Nephron (organoid): ENCODE measurements around the gene SNX3.
"Not testable (repeated sequence)": the region's sequence is repeated elsewhere in the genome, so short reads cannot be mapped to it uniquely, and the experiment has no call there.

Source experiments
- H3K27ac Mint-ChIP-seq, 3 experiments: 2 replicates each; pipeline ENCODE4 v1.8.0; 2020; ENCODE audit warnings: mixed read lengths in 3 of 3, mild to moderate bottlenecking in 2 of 3, moderate library complexity in 1 of 3
- H3K27me3 Mint-ChIP-seq: 2 replicates; pipeline ENCODE4 v1.8.0; 2021; ENCODE audit warnings: low read depth, mild to moderate bottlenecking, moderate library complexity, mixed read lengths
- H3K36me3 Mint-ChIP-seq: 2 replicates; pipeline ENCODE4 v1.8.0; 2020; ENCODE audit warnings: low read depth, mixed read lengths
- H3K4me1 Mint-ChIP-seq: 2 replicates; pipeline ENCODE4 v1.8.0; 2020; ENCODE audit warnings: mixed read lengths
- H3K4me3 Mint-ChIP-seq, 3 experiments: 2 replicates each; pipeline ENCODE4 v1.8.0; 2020; ENCODE audit warnings: mild to moderate bottlenecking in 3 of 3, mixed read lengths in 3 of 3, moderate library complexity in 2 of 3
- H3K9me3 Mint-ChIP-seq: 2 replicates; pipeline ENCODE4 v1.8.0; 2020; ENCODE audit warnings: mixed read lengths
- TF ChIP-seq, protein P1 (sequence below), 3 experiments: fragments of 200-600 bp; sonication (generic); IDR thresholded peaks; one replicate each; pipeline ENCODE4 v1.5.0; 2021; ENCODE audit warnings: antibody characterized with exemption in 3 of 3; ENCODE audit not compliant: unreplicated experiment in 3 of 3

The SNX3 gene

DNA sequence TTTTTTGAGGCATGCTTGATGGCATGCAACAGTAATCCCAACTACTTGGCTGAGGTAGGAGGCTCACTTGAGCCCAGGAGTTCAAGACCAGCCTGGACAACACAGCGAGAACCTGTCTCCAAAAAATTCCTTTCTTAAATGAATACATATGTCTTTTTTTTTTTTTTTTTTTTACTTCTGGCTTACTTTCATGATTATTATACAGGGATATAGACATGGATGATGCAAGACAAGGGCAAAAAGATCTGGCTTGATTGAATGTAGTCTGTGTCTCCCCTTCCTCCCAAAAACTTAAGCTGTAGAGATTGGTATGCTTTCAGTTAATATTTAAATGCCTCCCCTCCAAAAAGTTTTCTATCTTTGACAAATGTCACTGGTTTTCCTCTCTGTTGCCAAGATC, 7.6 kb downstream of the SNX3 start:
- TF ChIP-seq, protein P1, sequence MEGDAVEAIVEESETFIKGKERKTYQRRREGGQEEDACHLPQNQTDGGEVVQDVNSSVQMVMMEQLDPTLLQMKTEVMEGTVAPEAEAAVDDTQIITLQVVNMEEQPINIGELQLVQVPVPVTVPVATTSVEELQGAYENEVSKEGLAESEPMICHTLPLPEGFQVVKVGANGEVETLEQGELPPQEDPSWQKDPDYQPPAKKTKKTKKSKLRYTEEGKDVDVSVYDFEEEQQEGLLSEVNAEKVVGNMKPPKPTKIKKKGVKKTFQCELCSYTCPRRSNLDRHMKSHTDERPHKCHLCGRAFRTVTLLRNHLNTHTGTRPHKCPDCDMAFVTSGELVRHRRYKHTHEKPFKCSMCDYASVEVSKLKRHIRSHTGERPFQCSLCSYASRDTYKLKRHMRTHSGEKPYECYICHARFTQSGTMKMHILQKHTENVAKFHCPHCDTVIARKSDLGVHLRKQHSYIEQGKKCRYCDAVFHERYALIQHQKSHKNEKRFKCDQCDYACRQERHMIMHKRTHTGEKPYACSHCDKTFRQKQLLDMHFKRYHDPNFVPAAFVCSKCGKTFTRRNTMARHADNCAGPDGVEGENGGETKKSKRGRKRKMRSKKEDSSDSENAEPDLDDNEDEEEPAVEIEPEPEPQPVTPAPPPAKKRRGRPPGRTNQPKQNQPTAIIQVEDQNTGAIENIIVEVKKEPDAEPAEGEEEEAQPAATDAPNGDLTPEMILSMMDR (IDR thresholded peaks at IDR 0.05; ENCODE audit: unreplicated experiment in 3 of 3) = no peak
- H3K36me3 Mint-ChIP-seq = peaks cover 25% of the 10 kb centered on the region
- H3K27ac Mint-ChIP-seq = no peak overlapping the region
- no peaks in the 10 kb centered on the region for H3K9me3 Mint-ChIP-seq
- no peaks in the 10 kb centered on the region for H3K27me3 Mint-ChIP-seq
- H3K4me3 Mint-ChIP-seq = no peak overlapping the region
- H3K4me1 Mint-ChIP-seq = peaks cover 21% of the 10 kb centered on the region

DNA sequence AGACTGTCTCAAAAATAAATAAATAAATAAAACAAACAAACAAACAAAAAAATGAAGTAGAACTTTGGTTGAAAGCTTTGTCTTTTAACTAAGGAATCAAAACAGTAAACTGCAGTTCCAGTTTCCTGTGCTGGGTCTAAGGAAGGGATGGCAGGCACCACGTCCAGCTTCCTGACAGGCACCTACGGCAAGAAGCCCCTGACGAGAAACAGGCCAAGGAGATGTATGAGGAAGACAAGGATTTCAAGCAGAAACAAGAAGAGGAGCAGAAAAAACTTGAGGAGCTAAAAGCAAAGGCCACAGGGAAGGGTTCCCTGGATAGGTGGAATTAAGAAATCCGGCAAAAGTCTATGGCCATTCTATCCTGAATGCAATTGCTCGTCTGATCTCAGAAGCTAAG, 8.8 kb downstream of the SNX3 start:
- peaks cover 22% of the 10 kb centered on the region for H3K4me1 Mint-ChIP-seq
- peaks cover 29% of the 10 kb centered on the region for H3K36me3 Mint-ChIP-seq
- no peaks in the 10 kb centered on the region for H3K27me3 Mint-ChIP-seq
- no peak overlapping the region for H3K4me3 Mint-ChIP-seq
- TF ChIP-seq, protein P1 (IDR thresholded peaks at IDR 0.05; ENCODE audit: unreplicated experiment in 3 of 3) = no peak
- H3K27ac Mint-ChIP-seq = no peak overlapping the region
- no peaks in the 10 kb centered on the region for H3K9me3 Mint-ChIP-seq

DNA sequence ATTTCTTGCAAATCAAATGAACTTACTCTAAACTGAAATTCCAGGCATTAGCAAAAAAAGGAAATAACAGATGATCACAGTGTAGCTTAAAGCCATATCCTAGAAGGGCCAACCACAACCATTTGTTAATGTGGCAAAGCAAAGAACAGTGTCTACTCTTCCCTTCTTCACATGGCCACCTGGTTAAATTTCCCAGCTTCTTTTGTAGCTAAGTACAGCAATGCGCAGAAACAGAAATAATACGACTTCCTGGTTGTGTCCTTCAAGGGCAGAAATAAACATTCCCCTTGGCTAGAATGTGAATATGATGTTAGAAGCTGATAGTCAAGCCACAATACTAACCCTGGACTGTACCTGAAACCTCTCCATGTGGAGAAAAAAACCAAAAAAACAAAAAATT, 9.6 kb downstream of the SNX3 start:
- TF ChIP-seq, protein P1 (IDR thresholded peaks at IDR 0.05; ENCODE audit: unreplicated experiment in 3 of 3) = no peak
- Mint-ChIP-seq H3K4me1 (peaks cover 16% of the 10 kb centered on the region), H3K4me3 (no peak overlapping the region), H3K36me3 (peaks cover 29% of the 10 kb centered on the region), H3K9me3 (no peaks in the 10 kb centered on the region), H3K27ac (no peak overlapping the region), H3K27me3 (no peaks in the 10 kb centered on the region)

DNA sequence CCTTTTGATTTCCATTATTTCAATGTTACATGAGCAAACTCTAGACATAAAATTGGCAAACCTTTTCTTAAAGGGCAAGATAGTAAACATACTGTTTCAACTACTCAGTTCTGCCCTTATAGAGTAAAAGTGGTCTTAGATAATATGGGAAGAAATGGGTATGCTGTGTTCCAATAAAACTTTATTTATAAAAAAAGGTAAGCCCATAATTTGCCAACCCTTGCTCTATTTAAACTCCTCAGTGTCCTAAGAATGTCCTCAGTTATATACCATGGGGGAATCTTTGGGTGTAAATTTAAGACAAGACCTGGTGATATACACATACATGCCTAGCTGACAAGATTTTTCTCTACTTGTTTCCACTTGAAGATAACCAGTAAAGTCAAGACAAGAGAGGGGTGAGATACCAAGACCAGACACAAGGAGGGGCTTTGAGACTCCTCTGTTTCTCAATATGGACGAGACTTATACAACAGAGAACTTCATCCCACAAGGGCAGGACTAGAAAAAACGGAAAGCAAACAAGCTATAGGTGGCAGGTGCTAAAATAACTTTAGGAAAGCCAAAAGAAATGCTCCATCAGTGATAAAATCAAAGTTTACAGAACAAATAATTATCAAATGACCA, 10.5 kb downstream of the SNX3 start:
- Mint-ChIP-seq H3K27ac (no peak overlapping the region), H3K4me1 (peaks cover 16% of the 10 kb centered on the region), H3K27me3 (no peaks in the 10 kb centered on the region), H3K36me3 (peaks cover 36% of the 10 kb centered on the region), H3K4me3 (no peak overlapping the region), H3K9me3 (peaks cover 4% of the 10 kb centered on the region)
- TF ChIP-seq, protein P1 (IDR thresholded peaks at IDR 0.05; ENCODE audit: unreplicated experiment in 3 of 3) = peak in 1 of 3 experiments; percentile 9

DNA sequence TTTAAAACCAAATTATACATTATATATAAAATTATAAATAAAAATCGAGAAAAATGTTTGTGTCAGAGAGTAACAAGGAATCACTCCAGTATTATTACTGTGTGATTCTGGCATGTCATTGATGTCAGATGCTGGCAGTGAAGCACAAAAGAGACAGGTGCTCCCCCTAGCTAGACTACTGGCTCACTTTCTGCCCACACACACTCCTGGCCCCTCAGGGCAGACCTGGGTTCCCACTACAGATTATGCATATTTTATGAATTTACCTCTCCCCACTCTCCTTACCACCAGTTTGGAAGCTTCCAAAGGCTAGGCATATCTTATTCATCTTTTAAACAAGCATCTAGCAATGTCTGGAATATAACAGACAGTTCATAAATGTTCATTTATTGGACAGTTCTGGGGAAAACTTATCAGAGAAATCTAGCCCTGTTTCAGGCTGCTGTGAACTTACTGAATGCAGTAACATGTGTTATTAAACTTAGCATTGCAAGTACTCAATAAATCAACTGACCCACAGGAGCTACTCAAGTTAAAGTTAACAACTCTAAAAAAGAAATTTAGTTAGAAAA, 12.8 kb downstream of the SNX3 start:
- Mint-ChIP-seq H3K4me1 (peaks cover 10% of the 10 kb centered on the region), H3K27ac (no peak overlapping the region), H3K36me3 (peaks cover 39% of the 10 kb centered on the region), H3K4me3 (no peak overlapping the region), H3K27me3 (no peaks in the 10 kb centered on the region), H3K9me3 (peaks cover 4% of the 10 kb centered on the region)
- TF ChIP-seq, protein P1 (IDR thresholded peaks at IDR 0.05; ENCODE audit: unreplicated experiment in 3 of 3) = no peak

DNA sequence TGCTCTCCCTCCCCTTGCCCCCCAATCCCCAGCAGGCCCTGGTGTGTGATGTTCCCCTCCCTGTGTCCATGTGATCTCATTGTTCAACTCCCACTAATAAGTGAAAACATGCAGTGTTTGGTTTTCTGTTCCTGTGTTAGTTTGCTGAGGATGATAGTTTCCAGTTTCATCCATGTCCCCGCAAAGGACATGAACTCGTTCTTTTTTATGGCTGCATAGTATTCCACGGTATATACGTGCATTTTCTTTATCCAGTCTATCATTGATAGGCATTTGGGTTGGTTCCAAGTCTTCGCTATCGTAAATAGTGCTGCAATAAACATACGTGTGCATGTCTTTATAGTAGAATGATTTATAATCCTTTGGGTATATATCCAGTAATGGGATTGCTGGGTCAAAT, 15.7 kb downstream of the SNX3 start:
- H3K4me3 Mint-ChIP-seq, H3K27me3 Mint-ChIP-seq, H3K4me1 Mint-ChIP-seq, H3K27ac Mint-ChIP-seq: not testable (repeated sequence)
- Mint-ChIP-seq H3K36me3 (peaks cover 61% of the 10 kb centered on the region), H3K9me3 (peaks cover 12% of the 10 kb centered on the region)
